Neural progenitor cell (in vitro differentiated cells): ENCODE data around the gene TES.

Source experiments
- CTCF ChIP-seq: fragments of 200-600 bp; sonication (generic); IDR thresholded peaks from 2 replicates; pipeline ENCODE4 v1.5.1; 2017; ENCODE audit warnings: antibody characterized with exemption, mild to moderate bottlenecking
- EZH2 ChIP-seq: fragments of 200-600 bp; sonication (generic); IDR thresholded peaks from 2 replicates; pipeline ENCODE4 v1.6.1; 2017; ENCODE audit warnings: antibody characterized with exemption, mild to moderate bottlenecking, moderate library complexity
- EZH2phosphoT487 ChIP-seq: fragments of 200-600 bp; sonication (generic); IDR thresholded peaks from 2 replicates; pipeline ENCODE4 v1.6.1; 2017; ENCODE audit warnings: antibody characterized with exemption

GRCh38 chr7:116225860-116226259 lies 15.5 kb downstream of the TES start:
- TF ChIP-seq CTCF, result no peak
- no peak for TF ChIP-seq EZH2
- no peak for TF ChIP-seq EZH2phosphoT487
